Spleen (tissue), 11 donors: ENCODE data around the gene KRTAP10-1. TPM values are rescaled to one million over a fixed set of nuclear protein-coding genes. Genes with fewer than 3 reads are reported as not detected.

Experiments
- DNase-seq: peaks from one replicate; pipeline ENCODE4 v3.0.0-alpha.2; 2020
- H3K27ac ChIP-seq, 8 donors: fragments of 200-600 bp; sonication (generic) in 7 of 8; 1 replicate in 4 of 8; 2 replicates in 4 of 8; pipeline versions ENCODE4 v1.5.0 to v1.8.0; 2016 to 2021; ENCODE audit warnings: inconsistent platforms in 4 of 8, mild to moderate bottlenecking in 4 of 8, moderate library complexity in 1 of 8
- H3K27me3 ChIP-seq, 7 donors: fragments of 200-600 bp; sonication (generic) in 6 of 7; replicated peaks in 1 of 7; 1 replicate in 4 of 7; 2 replicates in 3 of 7; pipeline versions ENCODE4 v1.5.0 to v1.8.0; 2016 to 2021; ENCODE audit warnings: inconsistent platforms in 3 of 7, mild to moderate bottlenecking in 1 of 7
- H3K36me3 ChIP-seq, 6 donors: fragments of 200-600 bp; sonication (generic) in 5 of 6; 1 replicate in 4 of 6; 2 replicates in 2 of 6; pipeline versions ENCODE4 v1.5.0 to v1.8.0; 2016 to 2021; ENCODE audit warnings: inconsistent platforms in 2 of 6
- H3K4me1 ChIP-seq, 6 donors: fragments of 200-600 bp; sonication (generic) in 5 of 6; 1 replicate in 3 of 6; 2 replicates in 3 of 6; pipeline versions ENCODE4 v1.5.0 to v1.8.0; 2016 to 2021; ENCODE audit warnings: inconsistent platforms in 3 of 6
- H3K4me3 ChIP-seq, 8 donors: fragments of 200-600 bp; sonication (generic) in 7 of 8; 1 replicate in 4 of 8; 2 replicates in 4 of 8; pipeline versions ENCODE4 v1.5.0 to v1.8.0; 2016 to 2021; ENCODE audit warnings: inconsistent platforms in 4 of 8, mild to moderate bottlenecking in 4 of 8, moderate library complexity in 2 of 8
- H3K9me3 ChIP-seq, 8 donors: fragments of 200-600 bp; sonication (generic) in 7 of 8; 1 replicate in 4 of 8; 2 replicates in 4 of 8; pipeline versions ENCODE4 v1.5.0 to v1.8.0; 2016 to 2021; ENCODE audit warnings: inconsistent platforms in 4 of 8
- CTCF ChIP-seq, 11 experiments: fragments of 200-600 bp in 7 of 11; fragments of 450-650 bp in 4 of 11; sonication (generic) in 4 of 11; IDR thresholded peaks in 8 of 11; conservative IDR thresholded peaks in 3 of 11; 1 replicate in 7 of 11; 2 replicates in 4 of 11; pipeline versions ENCODE4 v1.4.0 to v1.8.0; 2016 to 2021; ENCODE audit warnings: antibody characterized with exemption in 11 of 11, inconsistent platforms in 4 of 11, mild to moderate bottlenecking in 1 of 11
- POLR2A ChIP-seq, 3 donors: fragments of 450-650 bp; IDR thresholded peaks; one replicate each; pipeline ENCODE4 v1.5.1; 2017; ENCODE audit warnings: antibody characterized with exemption in 3 of 3, mild to moderate bottlenecking in 1 of 3
- POLR2AphosphoS5 ChIP-seq, 3 donors: sonication (generic); formaldehyde crosslinking; IDR thresholded peaks; one replicate each; pipeline ENCODE4 v1.5.1; 2017; ENCODE audit warnings: antibody characterized with exemption in 3 of 3
- WGBS, 5 donors: extraction: QIAGEN DNeasy Blood & Tissue Kit in 3 of 5; methylation state at CpG; one replicate each; pipeline versions ENCODE4 v1.1.5 to v1.1.7; 2013 to 2018; 5-methylcytosine and 5-hydroxymethylcytosine counted together
- intact Hi-C: fragments of 100-400 bp; cut with DNase I; formaldehyde crosslinking; loops from one replicate; pipeline ENCODE4 v1.15.0; 2023; ENCODE audit warnings: low total_unique reads
- polyA plus RNA-seq, 3 donors: library from polyadenylated mRNA; stranded (reverse); fragments of 200-250 nt; gene quantifications; one replicate each; pipeline ENCODE4 v1.2.1, GENCODE V29; 2013
- total RNA-seq, 7 donors: library from RNA; depleted of rRNA in 3 of 7; stranded (reverse); fragments of >200 nt in 3 of 7; fragmentation: NEBNext Ultra II Directional in 4 of 7; extraction: Animal tissue kit (Norgen Biotek cat#: 25700) in 4 of 7; gene quantifications; one replicate each; pipeline versions ENCODE4 v1.1.0 to v1.2.1, GENCODE V29; 2016 to 2021
- donor health status: healthy with polysubstance abuse.
- donor health status: DM: no; HTN: no; CAD: no; lungs with moderate emphysema.
- donor health status: DM: no; HTN: no; CAD: no.
- donor health status: Bipolar disorder and iron deficiency.
- donor health status: healthy.
- donor health status: DM: no; HTN: no; CAD: no.
- donor health status: DM: yes; HTN: yes; CAD: no.

KRTAP10-1 gene
- total and polyA plus RNA-seq, 10 donors = not detected

DNA sequence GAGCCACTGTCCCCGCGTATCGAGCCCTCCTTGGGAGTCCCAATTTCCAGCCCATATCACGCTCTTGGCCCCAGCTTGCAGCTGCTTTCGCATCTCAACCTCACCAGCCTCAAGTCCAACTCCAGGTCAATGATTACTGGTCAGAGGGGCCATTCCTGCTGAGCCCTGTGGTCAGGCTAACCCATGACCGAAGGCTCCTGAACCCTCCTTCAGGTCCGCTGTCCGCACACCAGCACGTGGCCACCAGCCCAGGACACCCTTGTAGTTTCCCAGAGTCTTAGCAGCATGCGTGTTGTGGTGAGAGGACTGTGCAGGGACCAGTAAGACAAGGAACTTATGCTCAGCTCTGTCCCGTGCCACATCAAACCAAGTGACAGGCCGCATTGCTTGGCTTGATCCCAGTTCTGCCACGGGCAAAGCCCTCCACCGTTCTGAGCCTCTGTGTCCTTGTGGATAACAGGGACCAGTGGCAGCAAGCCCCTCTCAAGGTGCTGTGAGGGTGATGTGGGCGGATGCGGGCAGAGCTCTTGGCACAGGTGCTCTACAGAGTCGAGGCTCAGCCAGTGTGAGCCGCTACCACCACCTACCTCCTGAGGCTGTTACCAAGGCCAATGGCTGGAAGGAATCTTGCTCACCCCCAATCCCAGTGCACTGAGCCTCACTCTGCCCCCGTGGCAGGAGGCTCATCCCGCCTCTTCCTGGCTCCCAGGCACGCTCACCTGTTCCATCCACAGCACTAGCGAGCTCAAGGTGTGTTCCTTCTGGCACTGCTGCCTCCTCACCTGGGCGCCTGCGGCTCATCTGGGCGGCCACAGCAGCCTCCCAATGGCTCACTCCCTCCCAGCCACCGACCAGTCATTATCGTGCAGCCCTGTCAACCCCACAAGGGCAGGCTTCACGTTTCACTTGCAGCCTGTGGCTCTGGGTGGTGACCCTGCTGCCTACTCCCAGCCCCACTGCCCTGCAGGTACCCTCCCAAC lies 20.4 kb downstream of the KRTAP10-1 start:
- peak; percentile 46 for DNase-seq
- Histone ChIP-seq H3K4me1 (no peaks in the 10 kb centered on the region), H3K9me3 (no peaks in the 10 kb centered on the region), H3K36me3 (no peaks in the 10 kb centered on the region), H3K27ac (no peak overlapping the region), H3K27me3 (peaks cover 0 to 30% (median 0%) of the 10 kb centered on the region in 7 donors), H3K4me3 (no peak overlapping the region)
- TF ChIP-seq POLR2A (IDR thresholded peaks at IDR 0.05) (no peak), CTCF (IDR thresholded peaks at IDR 0.05 in 8 of 11, conservative IDR thresholded peaks at IDR 0.05 in 3 of 11) (no peak), POLR2AphosphoS5 (IDR thresholded peaks at IDR 0.05) (no peak)
- intact Hi-C loops = no loop called here
- WGBS, 5 donors = 87 to 91% (median 89%) methylated on average over 22 to 28 of the region's 28 CpGs

GRCh38 chr21:44518686-44519085 lies 21.3 kb downstream of the KRTAP10-1 start:
- Histone ChIP-seq H3K9me3 (no peaks in the 10 kb centered on the region), H3K27me3 (peaks cover 0 to 30% (median 0%) of the 10 kb centered on the region in 7 donors), H3K4me1 (no peaks in the 10 kb centered on the region), H3K27ac (no peak overlapping the region), H3K4me3 (no peak overlapping the region), H3K36me3 (no peaks in the 10 kb centered on the region)
- intact Hi-C loops = no loop called here
- 72 to 86% (median 83%) methylated on average over 12 of the region's 12 CpGs for WGBS, 5 donors
- TF ChIP-seq CTCF (IDR thresholded peaks at IDR 0.05 in 8 of 11, conservative IDR thresholded peaks at IDR 0.05 in 3 of 11) (no peak), POLR2A (IDR thresholded peaks at IDR 0.05) (no peak), POLR2AphosphoS5 (IDR thresholded peaks at IDR 0.05) (no peak)
- peak; percentile 45 for DNase-seq

DNA sequence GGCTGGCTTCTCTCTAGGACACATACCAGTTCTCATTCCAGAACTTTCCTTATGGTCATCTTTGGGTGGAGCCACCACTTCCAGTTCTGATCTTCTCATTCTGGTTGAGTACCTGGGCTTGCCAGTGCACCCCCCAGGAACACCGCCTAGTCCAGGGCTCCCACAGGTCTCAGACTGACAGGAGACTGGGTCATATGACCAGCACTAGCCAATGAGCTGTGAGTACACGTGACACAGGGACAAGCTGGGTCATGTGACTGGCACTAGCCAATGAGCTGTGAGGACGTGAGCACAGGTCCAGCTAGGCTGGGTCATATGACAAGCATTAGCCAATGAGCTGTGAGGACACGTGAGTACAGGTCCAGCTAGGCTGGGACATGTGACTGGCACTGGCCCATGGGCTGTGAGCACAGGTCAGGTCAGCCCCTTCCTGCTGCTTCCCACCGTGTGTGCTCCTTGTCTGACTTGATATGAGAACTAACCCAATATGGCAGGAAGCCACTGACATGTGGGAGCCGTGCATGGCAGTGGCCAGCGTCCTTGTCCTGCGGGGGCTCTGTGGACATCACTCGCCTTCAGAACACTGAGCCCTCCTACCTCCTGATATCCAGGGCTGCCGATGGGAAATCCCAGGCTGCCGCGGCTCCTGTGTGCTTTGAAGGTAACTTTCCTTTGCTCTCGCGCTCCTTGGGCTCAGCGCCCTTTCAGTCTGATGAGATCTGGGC lies 22.7 kb downstream of the KRTAP10-1 start:
- no peak overlapping the region for H3K27ac ChIP-seq

GRCh38 chr21:44516828-44517174 lies 23.2 kb downstream of the KRTAP10-1 start:
- DNase-seq = peak; percentile 47
- no peak for TF ChIP-seq POLR2AphosphoS5 (IDR thresholded peaks at IDR 0.05)
- Histone ChIP-seq H3K27ac (no peak overlapping the region), H3K36me3 (no peaks in the 10 kb centered on the region), H3K27me3 (peaks cover 0 to 21% (median 0%) of the 10 kb centered on the region in 7 donors), H3K4me3 (no peak overlapping the region), H3K9me3 (no peaks in the 10 kb centered on the region), H3K4me1 (no peaks in the 10 kb centered on the region)
- intact Hi-C loops = no loop called here
- WGBS, 5 donors = 85 to 92% (median 88%) methylated on average over 10 of the region's 10 CpGs

More for the DNA sequence above, 22.7 kb downstream of the KRTAP10-1 start:
- TF ChIP-seq POLR2AphosphoS5 (IDR thresholded peaks at IDR 0.05) (peak in 1 of 3 donors; percentile 36), POLR2A (IDR thresholded peaks at IDR 0.05) (no peak)
- Histone ChIP-seq H3K9me3 (no peaks in the 10 kb centered on the region), H3K36me3 (no peaks in the 10 kb centered on the region), H3K4me3 (no peak overlapping the region), H3K27me3 (peaks cover 0 to 26% (median 0%) of the 10 kb centered on the region in 7 donors), H3K4me1 (no peaks in the 10 kb centered on the region)
- 77 to 93% (median 81%) methylated on average over 13 to 15 of the region's 15 CpGs for WGBS, 5 donors
- intact Hi-C loops = no loop called here
- peak; percentile 56 for DNase-seq

GRCh38 chr21:44516342-44516741 lies 23.7 kb downstream of the KRTAP10-1 start:
- no peaks in the 10 kb centered on the region for H3K36me3 ChIP-seq
- H3K4me3 ChIP-seq = no peak overlapping the region
- intact Hi-C loops = no loop called here
- H3K27me3 ChIP-seq = peaks cover 0 to 17% (median 0%) of the 10 kb centered on the region in 7 donors
- H3K27ac ChIP-seq = no peak overlapping the region
- H3K4me1 ChIP-seq = peaks cover 0 to under 1% (median 0%) of the 10 kb centered on the region in 6 donors
- TF ChIP-seq POLR2A (IDR thresholded peaks at IDR 0.05) (no peak), POLR2AphosphoS5 (IDR thresholded peaks at IDR 0.05) (no peak), CTCF (IDR thresholded peaks at IDR 0.05 in 8 of 11, conservative IDR thresholded peaks at IDR 0.05 in 3 of 11) (no peak)
- no peaks in the 10 kb centered on the region for H3K9me3 ChIP-seq
- WGBS, 5 donors = 83 to 88% (median 87%) methylated on average over 8 to 13 of the region's 13 CpGs
- DNase-seq = no peak
